K562 (cell line): ENCODE data around the gene ALG10. TPM values are rescaled to one million over a fixed set of nuclear protein-coding genes. Genes with fewer than 3 reads are reported as not detected.

Experiments used
- ATAC-seq: fragments of 200-7000 bp; cut with Tn5 transposase; 3 replicates; pipeline ENCODE4 v1.9.1; 2020; ENCODE audit warnings: moderate library complexity
- Bru-seq: library from RNA; stranded (reverse); fragments of 400-500 nt; gene quantifications from one replicate; lab custom pipeline; 2021; lab: Mats Ljungman, UMichigan
- BruChase-seq, 2 experiments: library from RNA; stranded (reverse); fragments of 400-500 nt; gene quantifications; one replicate each; lab custom pipeline; 2021; lab: Mats Ljungman, UMichigan
- BruUV-seq: library from RNA; stranded (reverse); fragments of 400-500 nt; replicated peaks from 2 replicates; lab custom pipeline; 2021; lab: Mats Ljungman, UMichigan
- CTCF ChIA-PET: fragments of 300-600 bp; formaldehyde crosslinking; extraction: SDS; loops from one replicate; lab custom pipeline; 2021; ENCODE audit warnings: low intra/inter-chr PET ratio; lab: Yijun Ruan, JAX
- POLR2A ChIA-PET: fragments of 300-600, 350-650 bp; sonication (Branson Sonifier 250); formaldehyde crosslinking; extraction: SDS; loops from one replicate; lab custom pipeline; 2021; ENCODE audit warnings: antibody characterized with exemption, inconsistent platforms; lab: Yijun Ruan, JAX
- DNase-seq, 4 experiments: peaks; one replicate each; pipeline versions ENCODE4 v3.0.0 to v3.0.0-alpha.2; 2011 to 2018; ENCODE audit warnings: low spot score in 3 of 4, mixed read lengths in 3 of 4; ENCODE audit errors: extremely low read depth in 1 of 4
- FAIRE-seq: peaks from 2 replicates; lab custom pipeline; 2011; peaks lifted over from hg19 to GRCh38; lab: Jason Lieb, UNC
- H2AFZ ChIP-seq: 2 replicates; pipeline ENCODE4 v1.6.0; 2011; ENCODE audit warnings: low read depth, low read length, control low read depth, inconsistent platforms
- H3K27ac ChIP-seq: fragments of 200-600 bp; 3 replicates; pipeline ENCODE4 v1.8.0; 2011; ENCODE audit warnings: low read depth, mild to moderate bottlenecking, control low read depth, inconsistent platforms, low read length, moderate library complexity, mixed read lengths; ENCODE audit errors: extremely low read depth
- H3K27me3 ChIP-seq, 2 experiments: fragments of 300-600 bp in 1 of 2; 2 replicates in 1 of 2; 3 replicates in 1 of 2; pipeline versions ENCODE4 v1.6.0 to v1.8.0; 2011; ENCODE audit warnings: inconsistent platforms in 2 of 2, low read length in 2 of 2, mild to moderate bottlenecking in 1 of 2, mixed read lengths in 1 of 2, moderate library complexity in 1 of 2; ENCODE audit not compliant: control insufficient read depth in 2 of 2, insufficient read depth in 2 of 2
- H3K36me3 ChIP-seq: fragments of 300-600 bp; 3 replicates; pipeline ENCODE4 v1.8.0; 2011; ENCODE audit warnings: mild to moderate bottlenecking, low read length, inconsistent platforms; ENCODE audit not compliant: control insufficient read depth, insufficient read depth
- H3K4me1 ChIP-seq, 2 experiments: fragments of 200-600 bp in 1 of 2; replicated peaks in 1 of 2; 2 replicates in 1 of 2; 3 replicates in 1 of 2; pipeline versions ENCODE4 v1.5.1 to v1.8.0; 2011; ENCODE audit warnings: inconsistent platforms in 2 of 2, low read length in 2 of 2, mild to moderate bottlenecking in 1 of 2, mixed read lengths in 1 of 2, moderate library complexity in 1 of 2; ENCODE audit not compliant: control insufficient read depth in 2 of 2, insufficient read depth in 2 of 2
- H3K4me2 ChIP-seq: 2 replicates; pipeline ENCODE4 v1.6.1; 2011; ENCODE audit warnings: low read length, control low read depth, inconsistent platforms, mixed read lengths; ENCODE audit not compliant: insufficient read depth
- H3K4me3 ChIP-seq: fragments of 200-600 bp; sonication (generic), shearing (Covaris generic); 2 replicates; pipeline ENCODE4 v1.5.1; 2016; ENCODE audit warnings: control low read depth, inconsistent platforms
- H3K79me2 ChIP-seq: fragments of 200-600 bp; 3 replicates; pipeline ENCODE4 v1.8.0; 2011; ENCODE audit warnings: low read length, inconsistent platforms; ENCODE audit not compliant: control insufficient read depth, insufficient read depth
- H3K9ac ChIP-seq, 2 experiments: 2 replicates each; pipeline versions ENCODE4 v1.6.0 to v1.6.1; 2011; ENCODE audit warnings: low read depth in 2 of 2, low read length in 2 of 2, control low read depth in 1 of 2, inconsistent platforms in 1 of 2, mild to moderate bottlenecking in 1 of 2, mixed read lengths in 1 of 2; ENCODE audit not compliant: insufficient read depth in 1 of 2
- H3K9me1 ChIP-seq: one replicate; pipeline ENCODE4 v1.6.0; 2011; ENCODE audit warnings: inconsistent platforms, mild to moderate bottlenecking, low read length, moderate library complexity; ENCODE audit not compliant: control insufficient read depth, insufficient read depth
- H3K9me3 ChIP-seq: replicated peaks from 2 replicates; pipeline ENCODE4 v1.5.1; 2011; ENCODE audit warnings: low read depth, low read length, inconsistent platforms; ENCODE audit not compliant: control insufficient read depth, insufficient read depth
- H4K20me1 ChIP-seq: replicated peaks from 2 replicates; pipeline ENCODE4 v1.6.1; 2011; ENCODE audit warnings: low read length, inconsistent platforms, mixed read lengths; ENCODE audit not compliant: control insufficient read depth, insufficient read depth
- BCL6 ChIP-seq: fragments of 250-450 bp; sonication (Bioruptor Pico); IDR thresholded peaks from 2 replicates; pipeline ENCODE4 v1.4.0; 2020
- CBX1 ChIP-seq: sonication (generic); IDR thresholded peaks from 2 replicates; pipeline ENCODE4 v1.6.1; 2016; ENCODE audit warnings: antibody characterized with exemption, low read depth, mild to moderate bottlenecking
- EP300 ChIP-seq: IDR thresholded peaks from 2 replicates; pipeline ENCODE4 v1.6.1; 2012; ENCODE audit warnings: low read length, improper control_type of control experiment
- EP400 ChIP-seq: fragments of 450-650 bp; IDR thresholded peaks from 2 replicates; pipeline ENCODE4 v1.6.1; 2017; ENCODE audit warnings: antibody characterized with exemption, mild to moderate bottlenecking, moderate library complexity
- ESRRA ChIP-seq: fragments of 450-650 bp; IDR thresholded peaks from 2 replicates; pipeline ENCODE4 v1.6.1; 2014; ENCODE audit warnings: low read depth, mild to moderate bottlenecking, moderate library complexity, borderline replicate concordance
- NCOA1 ChIP-seq: fragments of 450-650 bp; IDR thresholded peaks from 2 replicates; pipeline ENCODE4 v1.6.1; 2016; ENCODE audit warnings: low read depth
- NFATC3 ChIP-seq: fragments of 450-650 bp; IDR thresholded peaks from 2 replicates; pipeline ENCODE4 v1.6.1; 2017; ENCODE audit warnings: mild to moderate bottlenecking
- SUPT5H ChIP-seq: fragments of 450-650 bp; IDR thresholded peaks from 2 replicates; pipeline ENCODE4 v1.6.1; 2016
- TAF9B ChIP-seq: fragments of 450-650 bp; IDR thresholded peaks from 2 replicates; pipeline ENCODE4 v1.6.1; 2018; ENCODE audit warnings: mild to moderate bottlenecking; ENCODE audit not compliant: partially characterized antibody
- ZNF395 ChIP-seq: fragments of 200-800 bp; sonication (Bioruptor generic); IDR thresholded peaks from 2 replicates; pipeline ENCODE4 v1.6.1; 2017; ENCODE audit warnings: missing genetic modification characterization, missing compliant biosample characterization
- ZNF785 ChIP-seq: fragments of 250-450 bp; sonication (Bioruptor Pico); IDR thresholded peaks from 2 replicates; pipeline ENCODE4 v1.4.0; 2020; ENCODE audit warnings: mild to moderate bottlenecking
- WGBS: fragments of 100-300 bp; shearing (Covaris generic); methylation state at CpG from one replicate; pipeline ENCODE4 v1.1.6; 2016; ENCODE audit warnings: low coverage, mixed read lengths; ENCODE audit not compliant: insufficient coverage; ENCODE audit errors: missing lambda C conversion rate; 5-methylcytosine and 5-hydroxymethylcytosine counted together
- in situ Hi-C: fragments of 300-500 bp; cut with MboI; formaldehyde crosslinking; loops from 4 replicates; pipeline ENCODE4 v1.15.0; 2018; ENCODE audit warnings: inconsistent platforms, mixed read lengths
- intact Hi-C: fragments of 100-400 bp; cut with micrococcal nuclease; formaldehyde crosslinking; loops from 2 replicates; pipeline ENCODE4 v1.14.2; 2022
- long read RNA-seq, 3 experiments: library from polyadenylated mRNA in 2 of 3; library from RNA in 1 of 3; unstranded in 2 of 3; stranded (forward) in 1 of 3; transcript quantifications; one replicate each; pipeline ENCODE4 v2.0.0, GENCODE V29; 2019 to 2022
- polyA minus RNA-seq, 3 experiments: library from RNA; depleted of rRNA, polyadenylated mRNA; stranded (reverse); fragments of >200 nt; gene quantifications; 2 replicates each; pipeline ENCODE4 v1.2.3, GENCODE V29; 2011
- polyA plus RNA-seq, 8 experiments: library from polyadenylated mRNA; depleted of rRNA in 4 of 8; stranded (reverse) in 5 of 8; unstranded in 3 of 8; fragments of >200 nt; fragmentation: Nextera tagmentation in 2 of 8; fragmentation: Illumina TruSeq in 1 of 8; extraction: Ambion mirVana in 2 of 8; extraction: Trizol in 1 of 8; gene quantifications; 2 replicates each; pipeline versions ENCODE4 v1.2.1 to v1.2.3, GENCODE V29; 2011 to 2014; ENCODE audit warnings: inconsistent platforms in 1 of 8, missing spikeins in 1 of 8
- total RNA-seq, 7 experiments: library from RNA; depleted of rRNA in 6 of 7; stranded (reverse); fragments of >200 nt in 6 of 7; fragmentation: Illumina TruSeq in 2 of 7; extraction: Trizol in 2 of 7; gene quantifications; 2 replicates each; pipeline versions ENCODE4 v1.2.1 to v1.2.3, GENCODE V29; 2011 to 2021; ENCODE audit warnings: low replicate concordance in 1 of 7

The ALG10 gene
- 37.5 and 49.1 TPM in 2 replicates for total RNA-seq (2011; cell fraction: chromatin; rRNA removed; ENCODE audit: low replicate concordance)
- total RNA-seq (2011; cell fraction: nucleolus; rRNA removed): 42.0 and 42.9 TPM in 2 replicates
- 40.6 and 47.7 TPM in 2 replicates for total RNA-seq (2011; cell fraction: nucleoplasm; rRNA removed)
- 4.8 and 8.3 TPM in 2 replicates for total RNA-seq (2014; rRNA removed)
- total RNA-seq (2014; rRNA removed; fragmentation: Illumina TruSeq; extraction: Trizol): 14.2 and 16.7 TPM in 2 replicates
- total RNA-seq (2015; rRNA removed; fragmentation: Illumina TruSeq; extraction: Trizol): 12.4 and 13.4 TPM in 2 replicates
- 12.1 and 14.7 TPM in 2 replicates for total RNA-seq (2021)
- 12.5 and 17.8 TPM in 2 replicates for polyA plus RNA-seq (2011; rRNA removed)
- polyA plus RNA-seq (2011; cell fraction: cytosol; rRNA removed): 14.5 and 19.5 TPM in 2 replicates
- 26.0 and 28.0 TPM in 2 replicates for polyA plus RNA-seq (2011; cell fraction: nucleus; rRNA removed)
- 3.8 and 4.2 TPM in 2 replicates for polyA plus RNA-seq (2012)
- polyA plus RNA-seq (2014; fragmentation: Illumina TruSeq; extraction: Trizol): 5.6 and 6.4 TPM in 2 replicates
- 1 to 10 TPM; 2.4 to 3.4 TPM for polyA plus RNA-seq (2014; fragmentation: Nextera tagmentation; extraction: Ambion mirVana)
- 6.0 and 6.4 TPM in 2 replicates for polyA plus RNA-seq (2014; rRNA removed)
- 62.6 and 65.3 TPM in 2 replicates for polyA minus RNA-seq (2011; rRNA and poly(A)+ RNA removed)
- 19.6 and 23.5 TPM in 2 replicates for polyA minus RNA-seq (2011; cell fraction: cytosol; rRNA and poly(A)+ RNA removed)
- polyA minus RNA-seq (2011; cell fraction: nucleus; rRNA and poly(A)+ RNA removed): 31.6 and 52.4 TPM in 2 replicates
- Bru-seq, nascent RNA: percentile 84 among the genes with signal in this experiment
- percentile 83 among the genes with signal in this experiment for BruChase-seq, experiment 1, labeled RNA remaining after a 2-hour chase
- BruChase-seq, experiment 2, labeled RNA remaining after a 6-hour chase: percentile 83 among the genes with signal in this experiment
- long read RNA-seq, experiment 1, partial matches to known transcripts: 0 of 14 reads
- long read RNA-seq, experiment 1, other reads (novel, unspliced or antisense): 10 of 14 reads
- long read RNA-seq, experiment 2: 0 reads
- long read RNA-seq, experiment 3, partial matches to known transcripts: 0 of 2 reads
- long read RNA-seq, experiment 3, other reads (novel, unspliced or antisense): 0 of 2 reads

GRCh38 chr12:34022079-34022830 lies at the start of gene ALG10:
Gene ALG10 (plus strand): TSS chr12:34022496. CDS start chr12:34022600, 104 bp downstream.
- no peaks in the 10 kb centered on the region for H4K20me1 ChIP-seq
- peaks cover 9% of the 10 kb centered on the region; the same call in 1 of the 3 replicates for H3K36me3 ChIP-seq
- H3K9ac ChIP-seq: peak within 1 kb of the TSS; percentile 93 to 95
- no peaks in the 10 kb centered on the region for H3K9me1 ChIP-seq
- H3K79me2 ChIP-seq: peaks cover 9% of the 10 kb centered on the region; the same call in 2 of the 3 replicates
- DNase-seq: peak; percentile 77 to 97 (median 80)
- FAIRE-seq: peak; percentile 94
- in situ Hi-C loops: loop anchor here (5.0 to 25.0 kb wide), 4 partner anchors 810 to 1567 kb away; partner anchors contain the start of gene YARS2
- peaks cover 2% of the 10 kb centered on the region; the same call in 1 of the 2 replicates for H3K9me3 ChIP-seq
- TSS peak; percentile 55 for BruUV-seq
- CTCF ChIA-PET: interaction anchor here (0.6 to 3.1 kb wide), 5 partner anchors 1075 to 1567 kb away, joined by 3 to 21 read pairs (median 8); partner anchors contain the start of gene YARS2
- H3K27me3 ChIP-seq: no peaks in the 10 kb centered on the region
- peaks cover 0 to 4% of the 10 kb centered on the region in 2 experiments; a peak in 1 of 5 replicates for H3K4me1 ChIP-seq
- peak within 1 kb of the TSS; percentile 91 for H3K27ac ChIP-seq
- peak within 1 kb of the TSS; percentile 82 for H3K4me3 ChIP-seq
- POLR2A ChIA-PET: interaction anchor here (0.6 kb wide), 2 partner anchors 839 to 1084 kb away, joined by 3 to 4 read pairs; no protein-coding TSS in a partner anchor
- peak; percentile 100 for ATAC-seq
- under 1% methylated on average over 43 of the region's 44 CpGs for WGBS
- H3K4me2 ChIP-seq: peak within 1 kb of the TSS; percentile 80
- intact Hi-C loops: loop anchor here (1.0 to 10.0 kb wide), 3 partner anchors 575 to 1567 kb away; no protein-coding TSS in a partner anchor
- H2AFZ ChIP-seq: peak within 1 kb of the TSS; percentile 95
- TF ChIP-seq TAF9B: peak; percentile 27
- TF ChIP-seq EP400: peak; percentile 37; the same call in 1 of the 2 replicates
- 0 out of 2 replicates have a peak, but pooled peaks have one; percentile 55 for TF ChIP-seq SUPT5H
- TF ChIP-seq ZNF785: no peak
- TF ChIP-seq EP300: peak; percentile 48
- no peak for TF ChIP-seq BCL6
- no peak for TF ChIP-seq NFATC3
- peak; percentile 74; the same call in 1 of the 2 replicates for TF ChIP-seq CBX1
- peak; percentile 66; the same call in 1 of the 2 replicates for TF ChIP-seq ZNF395 (CRISPR knock-in tag)
- TF ChIP-seq NCOA1: peak; percentile 51; the same call in 1 of the 2 replicates
- TF ChIP-seq ESRRA: no peak
